CD4-positive, alpha-beta T cell treated with Interleukin-12 subunit alpha and Interleukin-12 subunit beta, for 1 hour (primary cell): Measurements from ENCODE around the gene KBTBD4.

ENCODE experiments used
- DNase-seq: peaks from one replicate; pipeline ENCODE4 v3.0.0-alpha.2; 2020

Gene KBTBD4

DNA sequence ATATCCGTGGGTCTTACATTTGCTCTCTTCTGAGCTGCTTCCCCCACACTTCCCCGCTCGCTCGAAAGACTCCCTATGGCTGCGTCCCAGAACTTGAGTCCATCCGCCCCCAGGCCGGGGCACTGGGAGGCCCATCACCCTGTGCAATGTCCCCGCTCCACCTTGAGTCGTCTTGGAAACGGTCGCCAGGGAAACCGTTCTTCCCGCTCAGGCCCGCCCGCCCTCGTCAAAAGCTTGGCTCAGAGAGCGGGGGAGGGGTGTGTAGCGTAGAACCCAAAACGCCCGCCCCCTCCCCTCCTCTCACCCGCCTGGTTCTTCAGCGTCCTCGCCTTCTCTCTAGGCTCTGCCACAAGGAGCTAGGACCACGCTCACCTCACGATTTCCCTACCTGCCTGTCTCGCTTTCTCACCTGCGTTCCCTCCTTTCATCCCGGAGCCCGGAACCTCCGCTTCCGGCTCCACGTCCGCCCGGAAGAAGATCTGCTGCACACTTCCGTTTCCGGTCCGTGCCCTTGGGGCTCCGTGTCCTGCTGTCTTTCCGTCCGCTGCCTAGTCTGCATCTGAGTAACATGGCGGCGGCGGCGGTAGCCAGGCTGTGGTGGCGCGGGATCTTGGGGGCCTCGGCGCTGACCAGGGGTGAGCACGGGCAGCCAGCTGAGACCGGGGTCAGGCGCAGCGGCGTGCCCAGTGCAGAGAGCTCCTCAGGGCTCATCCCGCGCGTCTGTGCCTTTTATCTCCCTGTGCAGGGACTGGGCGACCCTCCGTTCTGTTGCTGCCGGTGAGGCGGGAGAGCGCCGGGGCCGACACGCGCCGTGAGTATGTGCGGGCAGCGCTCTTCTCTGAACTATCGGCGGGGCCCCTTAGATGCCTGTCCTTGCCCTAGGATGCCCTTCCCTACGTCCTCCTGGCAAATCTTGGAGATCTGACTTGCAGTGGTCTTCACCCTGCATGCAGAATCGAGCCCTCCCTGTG, at the start of gene KBTBD4, which contains the start of gene NDUFS3:
KBTBD4 (minus strand) TSS at position 447 of the 971 bp plus-strand sequence; CDS start at position 428, 19 bp downstream.
NDUFS3 (plus strand) TSS at position 551 of the 971 bp plus-strand sequence; CDS start at position 569, 18 bp downstream.
- peak; percentile 91 for DNase-seq

DNA sequence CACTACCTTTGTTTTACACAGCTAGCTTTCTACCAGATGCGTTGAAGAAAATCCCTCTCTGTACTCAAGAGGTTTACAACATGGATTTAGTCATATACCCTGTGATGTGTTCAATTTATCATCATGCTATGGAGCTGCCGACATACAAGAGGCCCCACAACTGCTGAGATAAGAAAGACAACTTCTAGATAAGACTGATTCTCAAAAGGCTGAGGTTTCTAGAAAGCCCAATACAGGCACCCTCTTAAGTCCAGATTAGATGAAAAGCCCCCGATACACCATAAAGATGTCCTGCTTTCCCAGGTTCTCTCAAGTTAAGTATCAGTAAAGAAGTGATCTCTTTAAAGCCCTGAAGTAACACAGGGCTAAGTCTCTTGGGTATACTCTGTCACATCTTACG, 49.3 kb upstream of the KBTBD4 start:
- no peak for DNase-seq

DNA sequence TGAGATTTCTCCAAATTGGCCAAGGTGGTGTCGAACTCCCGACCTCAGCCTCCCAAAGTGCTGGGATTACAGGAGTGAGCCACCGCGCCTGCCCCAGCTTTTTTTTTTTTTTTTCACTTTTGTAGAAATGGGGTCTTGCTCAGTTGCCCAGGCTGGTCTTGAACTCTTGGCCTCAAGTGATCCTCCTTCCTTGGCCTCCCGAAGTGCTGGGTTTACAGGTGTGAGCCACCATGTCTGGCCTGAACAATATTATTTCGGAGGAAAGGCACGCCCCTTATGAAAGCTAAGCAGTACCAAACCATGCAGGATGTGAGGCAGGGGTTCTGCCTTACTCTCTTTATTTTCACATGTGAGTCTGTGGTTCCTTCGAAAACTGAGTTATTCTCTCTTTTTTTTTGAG, 47.5 kb upstream of the KBTBD4 start:
- no peak for DNase-seq

DNA sequence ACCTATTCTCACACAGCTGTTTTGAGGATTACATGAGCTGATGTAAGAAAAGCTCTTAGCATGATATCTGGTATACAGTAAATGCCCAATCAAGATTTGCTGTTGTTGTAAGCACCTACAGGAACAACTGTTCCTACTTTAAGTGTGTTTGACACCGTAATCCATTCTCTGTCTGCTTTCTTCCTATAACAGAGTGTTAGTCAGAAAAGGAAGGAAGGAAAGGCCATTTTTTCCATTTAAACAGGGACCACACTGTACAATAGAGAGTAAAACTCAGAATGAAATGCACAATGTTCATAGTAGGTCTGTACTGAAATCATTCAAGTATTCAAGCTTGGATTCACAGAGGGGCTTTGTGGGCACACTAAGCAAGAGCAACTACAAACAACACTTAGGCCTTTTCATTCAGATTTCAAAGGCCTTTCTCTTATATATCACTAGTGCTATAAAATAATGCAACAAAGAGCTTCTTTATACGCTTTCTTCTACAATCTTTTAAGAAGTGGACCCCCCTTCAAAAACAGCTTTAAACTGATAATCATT, 42.1 kb upstream of the KBTBD4 start:
- DNase-seq = no peak

DNA sequence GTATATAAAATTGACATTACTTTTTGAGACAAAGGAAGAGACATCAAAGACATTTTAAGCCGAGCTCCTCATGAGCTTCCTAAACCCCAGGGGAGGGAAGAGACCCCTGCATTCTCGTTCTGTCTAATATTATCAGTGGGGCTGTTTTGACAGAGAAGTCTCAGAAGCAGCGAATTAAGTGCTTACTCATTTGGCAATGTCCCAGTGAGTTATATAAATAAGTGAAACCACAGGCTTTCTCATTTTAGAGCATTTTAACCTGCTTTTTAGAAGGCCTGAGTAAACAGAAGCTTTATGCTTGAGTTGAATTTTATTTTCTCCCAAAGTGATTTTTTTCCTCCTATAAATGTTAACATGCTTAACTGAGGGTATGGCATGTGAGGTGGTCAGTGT, 38.6 kb upstream of the KBTBD4 start:
- no peak for DNase-seq

DNA sequence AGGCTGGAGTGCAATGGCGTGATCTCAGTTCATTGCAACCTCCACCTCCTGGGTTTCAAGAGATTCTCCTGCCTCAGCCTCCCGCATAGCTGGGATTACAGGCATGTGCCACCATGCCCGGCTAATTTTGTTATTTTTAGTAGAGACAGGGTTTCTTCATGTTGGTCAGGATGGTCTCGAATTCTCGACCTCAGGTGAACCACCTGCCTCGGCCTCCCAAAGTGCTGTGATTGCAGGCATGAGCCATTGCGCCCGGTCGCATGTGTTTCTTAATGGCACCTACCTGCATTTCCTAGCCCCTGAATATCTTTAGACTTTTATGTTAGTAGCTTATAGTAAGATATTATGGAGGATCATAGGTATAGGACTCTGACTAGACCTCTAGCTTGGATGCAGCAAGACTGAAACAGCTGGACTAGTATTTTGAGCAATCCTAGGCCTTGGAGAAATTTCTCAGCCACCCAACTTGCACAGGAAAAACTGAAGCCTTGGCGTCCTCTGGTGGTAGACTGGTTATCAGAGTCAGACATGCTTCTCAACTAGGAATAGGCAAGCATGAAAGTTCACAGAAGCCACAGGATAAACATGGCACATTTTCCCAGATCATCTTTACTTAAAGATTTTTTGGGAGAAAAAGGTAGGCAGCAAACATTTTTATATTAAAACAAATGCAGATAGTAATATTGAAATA, 38.1 kb upstream of the KBTBD4 start:
- DNase-seq = peak; percentile 5

DNA sequence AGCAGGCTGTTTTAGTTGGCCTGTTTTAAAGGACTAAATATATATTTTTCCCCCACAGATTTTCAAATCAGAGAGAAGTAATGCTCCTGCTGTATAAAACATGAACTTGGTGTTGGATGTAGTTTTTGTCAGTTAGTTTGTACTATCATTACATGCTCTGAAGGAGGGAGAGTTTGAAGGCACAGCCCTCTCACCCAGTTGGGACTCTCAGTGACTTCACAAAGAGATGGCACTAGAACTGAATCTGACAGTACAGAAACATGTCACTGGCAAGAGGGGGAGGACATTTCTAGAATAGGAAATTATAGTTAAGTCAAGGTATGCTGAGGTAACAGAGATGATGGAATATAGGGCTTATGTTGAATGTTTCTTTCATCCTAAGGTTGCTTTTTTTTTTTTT, 36.5 kb upstream of the KBTBD4 start:
- DNase-seq = no peak

DNA sequence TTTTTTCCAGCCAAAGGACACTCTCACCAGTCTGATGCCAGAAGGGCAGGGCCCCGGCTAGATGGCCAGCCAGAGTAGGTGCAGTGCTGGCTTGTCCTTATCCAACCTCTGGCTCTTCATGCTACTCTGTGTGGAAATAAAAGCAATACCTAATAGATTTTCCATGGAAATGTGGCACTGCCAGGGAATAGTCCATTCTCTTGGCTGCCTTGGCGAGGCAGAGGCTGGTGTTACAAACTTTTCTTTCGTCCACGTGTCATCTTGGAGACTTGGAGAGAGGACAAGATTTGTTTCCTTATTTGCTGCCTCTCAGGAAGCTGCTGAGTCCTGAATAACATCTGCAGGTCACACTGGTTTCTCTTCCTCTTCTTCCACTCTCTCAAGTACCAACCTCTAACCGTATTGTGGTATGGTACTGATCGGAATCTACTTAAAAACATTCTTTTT, 32.6 kb upstream of the KBTBD4 start:
- no peak for DNase-seq

DNA sequence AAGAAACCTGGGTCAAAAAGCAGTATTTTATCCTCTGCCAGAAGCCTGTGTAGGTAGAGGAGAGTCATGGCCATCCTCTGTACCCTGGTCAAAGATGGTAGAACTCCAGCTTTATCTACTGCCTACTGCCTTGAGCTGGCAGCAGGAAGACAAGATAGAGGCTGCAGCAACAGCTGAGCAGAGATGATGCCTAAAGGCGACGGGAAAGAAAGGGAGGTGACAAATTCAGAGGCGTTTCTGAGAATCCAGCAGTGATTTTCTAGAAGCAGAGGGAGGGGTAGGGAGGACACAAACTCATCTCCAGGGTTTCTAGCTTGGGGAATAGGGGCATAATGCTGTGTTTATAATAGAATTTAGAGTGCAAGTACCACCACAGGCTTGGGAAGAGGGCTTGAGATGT, 30.9 kb upstream of the KBTBD4 start:
- DNase-seq = no peak

DNA sequence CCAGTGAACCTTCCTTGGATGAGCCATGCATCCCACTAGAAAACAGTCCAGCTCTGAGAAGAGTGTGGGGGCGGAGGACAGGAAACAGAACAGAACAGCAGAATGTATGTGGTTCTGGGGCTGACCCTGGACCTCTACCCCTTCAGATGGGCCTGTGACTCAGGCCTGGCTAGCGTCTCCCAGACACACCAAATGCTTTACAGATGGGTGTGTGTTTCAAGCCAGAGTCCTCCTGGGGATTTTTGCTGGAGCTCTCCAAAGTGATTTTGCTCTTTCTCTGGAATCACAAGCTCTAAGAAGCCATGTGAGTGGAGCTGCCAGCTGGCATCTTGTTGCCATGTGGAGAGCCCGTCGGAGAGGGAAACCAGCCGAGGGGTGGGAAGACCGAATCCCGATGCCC, 28.6 kb upstream of the KBTBD4 start:
- DNase-seq = no peak

DNA sequence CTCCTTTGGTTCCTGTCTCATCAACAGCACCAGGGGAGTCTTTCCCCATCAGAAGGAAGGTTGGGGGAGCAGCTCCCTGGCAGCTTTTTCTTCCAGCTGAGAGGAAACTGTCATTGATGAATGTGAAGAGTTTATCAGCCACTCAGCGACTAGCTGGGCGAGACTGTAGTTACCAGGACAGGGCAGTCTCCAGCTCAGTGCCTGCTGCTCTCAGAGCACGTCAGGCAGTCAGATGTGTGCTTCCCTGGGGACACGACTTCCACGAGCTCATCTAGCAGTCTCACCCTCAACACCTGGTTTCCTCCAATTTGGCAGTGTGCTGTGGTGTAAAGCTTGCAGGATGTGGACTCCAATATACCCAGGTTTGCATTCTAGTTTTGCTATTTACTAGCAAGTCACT, 28.0 kb upstream of the KBTBD4 start:
- DNase-seq = no peak

DNA sequence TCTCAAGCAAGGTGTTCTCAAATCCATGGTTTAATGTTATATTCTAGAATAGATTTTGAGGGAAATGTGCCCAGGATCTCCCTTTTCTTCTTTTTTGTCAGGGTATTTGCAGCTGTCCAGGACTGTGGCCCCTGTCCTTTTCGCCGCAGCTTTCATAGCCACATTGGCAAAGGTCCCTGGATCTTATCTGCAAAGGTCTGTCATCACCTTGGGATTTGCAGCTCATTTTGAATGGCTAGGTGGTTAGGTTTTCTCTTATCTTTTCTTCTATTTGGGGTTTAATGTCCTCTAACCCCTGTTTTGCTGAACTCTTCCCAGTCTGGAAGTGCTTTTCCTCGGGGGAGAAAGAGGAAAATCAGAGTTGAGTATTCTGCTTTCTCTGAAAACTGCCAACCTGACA, 27.2 kb upstream of the KBTBD4 start:
- no peak for DNase-seq

DNA sequence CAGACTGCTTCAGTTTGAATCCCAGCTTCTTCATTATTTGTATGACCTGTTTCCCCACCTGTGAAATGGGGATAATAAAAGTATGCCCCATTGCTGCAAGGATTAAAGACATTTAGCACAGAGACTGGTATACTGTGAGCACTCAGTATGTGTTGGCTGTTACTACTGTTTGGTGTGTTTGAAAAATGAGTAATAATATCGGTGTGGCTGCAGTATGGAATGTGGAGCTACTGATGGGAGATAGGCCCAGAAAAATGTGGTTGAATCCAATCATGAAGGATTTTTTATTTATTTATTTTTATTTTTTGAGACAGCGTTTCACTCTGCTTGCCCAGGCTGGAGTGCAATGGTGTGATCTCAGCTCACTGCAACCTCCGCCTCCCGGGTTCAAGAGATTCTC, 24.5 kb upstream of the KBTBD4 start:
- DNase-seq = no peak

DNA sequence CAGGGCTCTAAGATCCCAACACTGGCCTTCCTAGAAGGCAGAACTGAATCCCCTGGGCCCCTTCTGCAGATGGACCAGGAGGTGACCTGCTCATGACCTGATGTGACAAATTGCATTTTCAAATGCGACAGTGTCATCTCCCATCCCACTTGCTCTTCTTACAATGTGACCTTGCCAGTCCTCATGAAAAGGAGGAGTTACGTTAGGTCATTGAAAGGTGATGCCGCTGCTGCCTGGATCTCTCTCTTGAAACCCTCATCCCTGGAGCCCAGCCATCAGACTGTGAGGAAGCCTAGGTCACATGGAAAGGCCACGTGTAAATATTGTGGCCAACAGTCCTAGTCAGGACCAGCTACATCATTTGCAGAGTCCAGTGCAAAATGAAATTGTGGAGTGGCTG, 21.1 kb upstream of the KBTBD4 start:
- DNase-seq = no peak

DNA sequence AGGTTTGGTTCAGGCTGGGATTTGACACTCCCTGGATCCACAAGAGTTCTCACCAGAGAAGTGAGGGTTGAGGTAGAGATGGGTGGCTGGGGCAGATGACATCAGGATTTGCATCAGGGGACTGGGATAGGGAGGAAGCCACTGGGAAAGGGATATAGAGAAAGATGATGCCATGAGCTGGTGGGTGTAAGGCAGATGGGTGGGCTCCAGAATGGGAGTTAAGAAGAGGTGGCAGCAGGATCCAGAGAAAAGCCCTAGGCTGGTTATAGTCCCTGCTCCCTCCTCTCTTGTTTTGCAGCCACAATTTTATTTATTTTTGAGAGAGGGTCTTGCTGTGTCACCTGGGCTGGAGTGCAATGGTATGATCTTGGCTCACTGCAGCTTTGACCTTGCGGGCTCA, 17.2 kb upstream of the KBTBD4 start:
- DNase-seq = no peak

DNA sequence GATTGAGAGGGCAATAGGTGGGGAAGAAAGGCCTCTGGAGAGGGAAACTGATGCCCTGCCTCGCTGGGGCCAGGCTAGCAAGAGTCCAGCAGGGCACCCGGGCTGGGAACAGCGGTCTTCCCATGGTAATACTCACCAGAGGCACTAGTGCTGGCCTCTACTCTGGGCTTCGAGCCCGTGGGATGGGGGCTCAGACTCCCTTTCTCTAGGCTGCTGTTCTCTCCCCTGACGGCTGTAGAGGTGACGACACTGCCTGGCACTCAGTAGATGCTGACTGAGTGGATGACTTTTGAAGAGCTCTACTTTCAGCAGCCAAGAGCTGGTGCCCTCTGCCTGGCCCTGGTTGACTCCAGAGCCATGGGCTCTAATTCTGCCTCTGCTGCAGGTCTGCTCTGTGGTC, 16.3 kb upstream of the KBTBD4 start:
- DNase-seq = no peak

DNA sequence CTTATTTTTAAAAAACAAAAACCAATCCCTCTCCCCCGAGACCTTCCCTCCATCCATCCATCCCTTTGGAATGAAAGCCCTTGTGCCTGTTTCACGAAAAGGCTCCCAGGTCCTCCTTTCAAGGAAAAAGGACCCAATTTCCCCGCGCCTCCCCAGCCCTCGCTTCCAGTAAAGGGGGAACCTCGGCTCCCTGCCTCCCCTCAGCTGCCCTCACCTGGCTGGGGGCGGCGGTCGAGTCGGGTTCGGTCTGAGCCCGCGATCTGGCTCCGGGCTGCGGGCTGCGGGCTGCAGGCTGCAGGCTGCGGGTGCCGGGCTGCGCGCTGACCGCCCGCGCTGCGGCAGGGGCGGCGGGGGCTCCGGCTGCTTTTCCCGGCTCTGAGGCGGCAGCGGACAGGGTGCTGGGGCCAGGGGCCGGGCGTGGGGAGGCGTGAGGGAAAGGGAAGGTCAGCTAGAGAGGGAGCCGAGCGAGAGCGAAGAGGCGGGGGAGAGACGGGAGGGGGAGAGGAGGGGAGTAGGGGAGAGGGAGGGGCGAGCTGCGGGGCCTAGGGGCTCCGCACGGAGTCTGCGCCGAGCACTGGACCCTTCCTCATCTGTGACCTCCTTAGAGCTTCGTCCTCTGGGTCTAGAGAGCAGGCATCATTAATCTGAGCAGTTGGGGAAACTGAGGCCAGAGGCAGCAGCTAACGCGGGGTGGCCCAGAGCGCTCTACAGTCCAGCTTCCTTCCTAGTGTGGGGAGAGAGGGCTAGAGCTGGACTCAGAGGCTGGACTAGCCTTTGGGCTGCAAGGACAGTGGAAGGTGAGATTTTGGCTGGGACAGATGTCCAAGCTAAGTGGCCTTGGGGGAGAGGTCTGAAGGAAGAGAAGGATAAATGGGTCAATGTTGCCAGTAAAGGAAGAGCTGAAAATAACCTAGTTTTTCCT, 15.4 kb upstream of the KBTBD4 start, which contains the start of gene C1QTNF4:
C1QTNF4 (minus strand) TSS at position 478 of the 922 bp plus-strand sequence. CDS start 3,601 bp downstream, outside the sequence.
- DNase-seq = no peak

DNA sequence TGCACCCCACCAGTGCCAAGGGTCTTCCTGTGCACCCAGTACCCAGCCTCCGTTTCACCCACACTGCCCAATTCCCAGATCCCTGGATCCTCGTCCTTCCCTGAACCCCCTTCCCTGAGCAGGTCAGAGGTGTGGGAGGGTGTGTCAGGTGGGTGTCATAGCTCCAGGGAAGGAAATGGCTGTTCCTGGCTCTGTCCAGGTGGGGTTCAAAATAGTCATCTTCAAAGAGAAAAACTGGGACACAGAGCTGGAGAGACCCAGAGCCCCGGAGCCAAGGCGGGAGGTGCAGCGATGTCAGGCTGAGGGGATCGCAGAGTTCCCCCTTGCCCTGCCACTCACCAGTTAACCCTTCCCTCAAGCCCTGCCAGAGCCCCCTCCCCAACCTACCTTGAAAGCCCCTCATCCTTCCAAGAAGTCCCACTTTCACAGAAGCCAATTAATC, 14.7 kb upstream of the KBTBD4 start:
- no peak for DNase-seq

DNA sequence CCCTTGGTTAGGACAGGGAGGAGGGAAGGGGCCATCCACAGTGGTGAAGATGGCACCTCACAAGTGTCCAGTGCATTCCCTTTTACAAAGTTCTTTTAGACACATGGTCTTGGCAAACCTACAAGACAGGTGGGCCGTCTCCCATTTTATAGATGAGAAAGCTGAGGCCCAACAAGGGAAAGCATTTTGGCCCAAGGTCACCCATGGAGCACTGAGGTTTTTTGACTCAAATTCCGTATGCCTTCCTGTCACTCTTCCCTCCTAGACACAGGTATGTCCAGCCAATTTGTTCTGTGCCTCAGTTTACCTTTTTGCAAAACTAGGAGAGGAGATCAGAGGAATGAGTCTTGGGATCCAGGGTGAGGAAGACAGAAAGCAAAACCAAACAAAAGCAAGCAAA, 14.2 kb upstream of the KBTBD4 start:
- DNase-seq = no peak

DNA sequence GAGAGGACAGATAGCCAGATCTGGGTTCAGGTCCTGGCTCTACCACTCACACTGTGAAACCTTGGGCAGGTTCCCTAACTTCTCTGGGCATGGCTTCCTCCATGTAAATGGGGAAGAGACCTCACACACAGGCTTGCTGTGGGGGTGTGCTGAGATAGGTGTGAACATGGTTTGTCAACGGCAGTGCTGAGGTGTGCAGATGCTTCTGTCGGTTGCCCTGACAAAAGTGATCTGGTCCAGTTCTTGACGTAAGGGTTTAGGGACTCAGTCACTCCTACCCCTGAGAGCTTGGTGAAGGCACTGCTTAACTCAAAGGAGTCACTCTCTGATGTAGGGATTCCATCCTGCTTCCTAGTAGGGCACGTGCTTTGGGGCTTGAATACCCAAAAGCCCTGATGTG, 13.5 kb upstream of the KBTBD4 start:
- DNase-seq = no peak

DNA sequence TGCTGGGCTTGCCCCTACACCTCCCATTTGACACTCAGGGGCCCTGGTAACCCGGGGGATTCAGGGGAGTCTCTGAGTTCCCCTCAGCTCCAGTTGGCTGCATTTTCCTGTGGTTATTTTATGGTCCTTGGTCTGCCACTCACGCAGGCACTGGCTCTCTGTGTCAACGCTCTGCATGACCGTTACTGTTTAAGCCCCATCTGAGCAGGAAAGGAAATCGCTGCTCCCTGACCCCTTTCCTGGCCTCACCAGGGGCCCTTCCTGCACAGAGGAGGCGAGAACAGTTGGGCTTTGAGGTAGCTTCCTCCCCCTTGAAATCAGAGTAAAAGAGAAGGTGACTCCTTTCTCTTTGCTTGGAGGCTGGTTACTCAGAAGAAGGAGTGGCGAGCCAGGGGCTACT, 13.0 kb upstream of the KBTBD4 start:
- DNase-seq = no peak
